ENCODE measurements around the gene TMEM239.
"Not testable (repeated sequence)": the region's sequence is repeated elsewhere in the genome, so short reads cannot be mapped to it uniquely, and the experiment has no call there.

TMEM239 gene

DNA sequence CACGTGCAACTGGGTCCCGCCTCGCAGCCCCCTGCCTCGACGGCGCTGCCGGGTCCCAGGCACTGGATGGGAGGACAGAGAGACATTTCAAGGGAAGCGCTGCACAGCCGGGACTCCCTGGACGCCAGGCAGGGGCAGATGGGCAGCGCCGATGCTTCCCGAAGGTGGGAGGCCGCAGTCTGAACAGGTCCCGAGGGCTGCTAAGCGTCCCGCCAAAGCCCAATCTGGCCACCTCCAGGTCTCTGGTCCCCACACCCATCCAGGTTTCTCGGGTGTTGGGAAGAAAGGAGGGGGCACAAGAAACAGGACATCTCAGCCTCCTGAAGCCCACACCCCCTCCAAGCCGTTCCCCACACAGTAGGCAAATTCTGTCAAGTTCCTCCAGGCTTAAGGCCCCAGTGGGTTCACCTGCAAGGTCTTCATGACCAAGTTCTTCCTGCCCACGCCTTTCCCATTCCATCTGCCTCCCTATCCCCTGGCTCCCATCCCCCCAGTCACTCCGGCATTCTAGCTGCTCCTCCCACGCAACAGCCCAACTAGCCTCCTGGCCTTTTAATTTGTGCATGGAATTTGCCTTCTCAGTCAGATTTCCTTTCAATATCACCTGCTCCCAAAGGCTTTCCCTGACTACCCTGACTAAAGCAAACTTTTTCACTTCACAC is 10.3 kb upstream of the TMEM239 start:
- Mint-ChIP-seq H3K4me3 (no peak overlapping the region), H3K36me3 (ENCODE audit: low read depth) (no peaks in the 10 kb centered on the region), H3K27me3 (peaks cover 74% of the 10 kb centered on the region), H3K27ac (no peak overlapping the region), H3K9me3 (no peaks in the 10 kb centered on the region), H3K4me1 (ENCODE audit: low read depth) (peaks cover 11% of the 10 kb centered on the region)
- intact Hi-C loops (cut with micrococcal nuclease), result no loop called here

DNA sequence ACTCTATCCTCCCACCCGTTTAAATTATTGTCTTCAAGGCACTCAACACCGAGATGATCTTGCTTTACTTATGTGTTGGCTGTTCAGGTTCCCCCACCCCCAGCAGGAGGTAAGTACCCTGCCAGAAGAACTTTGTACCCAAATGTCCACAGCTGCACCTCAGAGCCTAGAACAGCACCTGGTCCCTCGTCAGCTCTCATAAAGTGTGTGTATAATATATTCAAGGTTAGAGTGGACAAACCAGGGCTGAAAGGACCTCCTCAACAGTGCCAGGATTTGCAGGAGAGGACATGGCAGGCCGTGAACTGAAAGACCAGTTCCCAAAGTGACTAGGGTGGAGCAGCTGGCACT is 9.8 kb upstream of the TMEM239 start:
- Mint-ChIP-seq H3K27me3 (peaks cover 71% of the 10 kb centered on the region), H3K27ac (no peak overlapping the region), H3K4me3 (no peak overlapping the region)

DNA sequence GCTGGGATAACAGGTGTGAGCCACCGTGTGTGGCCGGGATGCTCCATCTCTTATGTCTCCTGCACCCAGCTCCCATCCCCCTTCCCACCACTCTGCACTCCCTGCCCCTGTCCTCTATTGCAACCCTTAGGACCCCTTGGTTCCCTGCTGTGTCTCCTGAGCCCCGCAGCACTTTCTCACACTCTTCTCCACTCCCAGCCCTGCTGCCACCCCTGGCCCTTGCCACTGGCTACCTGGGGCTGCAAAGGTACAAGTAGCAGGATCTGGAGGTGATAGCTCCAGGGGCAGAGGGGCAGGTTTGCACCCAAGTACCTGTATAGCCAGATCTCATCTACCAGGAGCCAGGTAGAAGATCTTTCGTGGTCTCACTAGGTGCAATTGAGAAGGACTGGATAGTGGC is 9.1 kb upstream of the TMEM239 start:
- no peak overlapping the region for H3K27ac Mint-ChIP-seq

More for the DNA sequence above, 9.8 kb upstream of the TMEM239 start:
- Mint-ChIP-seq H3K9me3 (no peaks in the 10 kb centered on the region), H3K36me3 (ENCODE audit: low read depth) (no peaks in the 10 kb centered on the region), H3K4me1 (ENCODE audit: low read depth) (peaks cover 6% of the 10 kb centered on the region)
- intact Hi-C loops (cut with micrococcal nuclease), result no loop called here

DNA sequence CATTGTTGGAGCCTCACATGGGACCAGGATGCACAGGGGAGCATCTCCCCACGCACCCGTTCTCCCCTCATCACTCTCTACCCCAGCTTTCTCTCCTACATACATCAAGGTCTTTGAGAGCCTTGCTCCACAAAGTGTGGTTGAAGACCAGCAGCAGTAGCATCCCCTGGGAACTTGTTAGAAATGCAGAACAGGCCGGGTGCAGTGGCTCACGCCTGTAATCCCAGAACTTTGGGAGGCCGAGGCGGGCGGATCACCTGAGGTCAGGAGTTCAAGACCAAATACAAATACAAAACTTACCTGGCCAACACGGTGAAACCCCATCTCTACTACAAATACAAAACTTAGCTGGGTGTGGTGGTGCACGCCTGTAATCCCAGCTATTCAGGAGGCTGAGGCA is 8.2 kb upstream of the TMEM239 start:
- peaks cover 63% of the 10 kb centered on the region for H3K27me3 Mint-ChIP-seq
- H3K27ac Mint-ChIP-seq; H3K9me3 Mint-ChIP-seq; H3K36me3 Mint-ChIP-seq (ENCODE audit: low read depth); intact Hi-C loops (cut with micrococcal nuclease); H3K4me1 Mint-ChIP-seq (ENCODE audit: low read depth); H3K4me3 Mint-ChIP-seq: not testable (repeated sequence)

More for the DNA sequence above, 9.1 kb upstream of the TMEM239 start:
- Mint-ChIP-seq H3K36me3 (ENCODE audit: low read depth) (no peaks in the 10 kb centered on the region), H3K9me3 (peaks cover 2% of the 10 kb centered on the region), H3K4me1 (ENCODE audit: low read depth) (peaks cover 4% of the 10 kb centered on the region), H3K27me3 (peaks cover 68% of the 10 kb centered on the region), H3K4me3 (no peak overlapping the region)
- intact Hi-C loops (cut with micrococcal nuclease), result no loop called here

DNA sequence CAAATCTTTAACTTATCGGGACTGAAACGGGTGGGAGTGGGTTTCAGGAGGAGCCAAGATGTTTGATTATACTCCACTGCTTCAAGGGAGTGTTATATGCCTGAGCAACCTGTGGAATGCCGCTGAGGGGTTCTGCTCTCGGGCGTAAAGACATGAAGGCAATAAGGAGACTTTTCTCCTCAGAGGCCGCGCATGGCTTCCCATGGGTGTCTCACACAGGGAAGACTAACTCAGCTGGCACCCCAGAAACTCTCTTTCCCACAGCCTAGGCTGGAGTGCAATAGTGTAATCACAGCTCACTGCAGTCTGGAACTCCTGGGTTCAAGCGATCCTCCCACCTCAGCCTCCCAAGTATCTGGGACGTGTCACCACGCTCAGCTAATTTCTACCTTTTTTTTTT is 6.5 kb upstream of the TMEM239 start:
- peaks cover 5% of the 10 kb centered on the region for H3K4me1 Mint-ChIP-seq (ENCODE audit: low read depth)
- H3K9me3 Mint-ChIP-seq, result peaks cover 8% of the 10 kb centered on the region
- no peaks in the 10 kb centered on the region for H3K36me3 Mint-ChIP-seq (ENCODE audit: low read depth)
- no peak overlapping the region for H3K27ac Mint-ChIP-seq
- H3K4me3 Mint-ChIP-seq, result no peak overlapping the region
- peaks cover 60% of the 10 kb centered on the region for H3K27me3 Mint-ChIP-seq
- intact Hi-C loops (cut with micrococcal nuclease), result no loop called here

DNA sequence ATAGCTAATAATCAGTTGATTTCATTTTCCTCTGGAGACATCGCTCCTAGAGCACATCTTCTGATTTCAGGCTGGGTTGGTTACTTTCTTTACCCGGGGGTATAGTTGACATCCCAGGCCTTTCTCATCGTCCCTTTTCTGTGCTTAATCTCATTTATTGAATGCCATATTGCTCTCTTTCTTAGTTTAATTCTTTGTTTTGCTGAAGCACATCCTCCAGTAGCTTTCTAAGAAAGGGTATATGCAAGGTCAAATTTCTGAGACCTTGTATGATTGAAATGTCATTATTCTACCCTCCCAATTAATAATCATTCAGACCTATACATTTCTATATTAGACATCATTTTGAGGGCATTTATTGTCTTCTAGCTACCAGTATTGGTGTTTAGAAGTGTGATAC is 4.0 kb upstream of the TMEM239 start:
- Mint-ChIP-seq H3K36me3 (ENCODE audit: low read depth) (no peaks in the 10 kb centered on the region), H3K27me3 (peaks cover 41% of the 10 kb centered on the region), H3K4me1 (ENCODE audit: low read depth) (peaks cover 10% of the 10 kb centered on the region), H3K27ac (no peak overlapping the region), H3K4me3 (no peak overlapping the region), H3K9me3 (peaks cover 8% of the 10 kb centered on the region)
- intact Hi-C loops (cut with micrococcal nuclease), result no loop called here

DNA sequence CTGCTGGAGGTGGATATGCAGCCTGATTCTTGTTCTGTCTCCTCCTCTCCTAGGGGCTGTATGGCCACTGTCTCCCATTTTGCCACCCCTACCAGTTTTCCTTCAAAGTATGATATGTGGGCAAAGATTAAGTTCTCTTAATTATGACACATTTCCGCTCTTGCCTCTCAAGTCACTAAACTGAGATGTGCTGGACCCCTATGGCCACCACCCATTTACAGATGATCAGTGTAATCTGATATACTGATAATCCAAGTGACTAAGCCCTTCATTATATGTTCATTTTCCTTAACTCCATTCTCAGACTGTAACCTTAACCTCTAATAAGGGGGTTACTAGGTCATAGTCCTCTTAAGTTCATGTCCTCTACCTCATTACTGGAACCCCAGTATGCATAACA is 2.1 kb upstream of the TMEM239 start:
- H3K9me3 Mint-ChIP-seq, result peaks cover 8% of the 10 kb centered on the region
- peaks cover 41% of the 10 kb centered on the region for H3K27me3 Mint-ChIP-seq
- peak overlapping the region; percentile 16 for H3K27ac Mint-ChIP-seq

DNA sequence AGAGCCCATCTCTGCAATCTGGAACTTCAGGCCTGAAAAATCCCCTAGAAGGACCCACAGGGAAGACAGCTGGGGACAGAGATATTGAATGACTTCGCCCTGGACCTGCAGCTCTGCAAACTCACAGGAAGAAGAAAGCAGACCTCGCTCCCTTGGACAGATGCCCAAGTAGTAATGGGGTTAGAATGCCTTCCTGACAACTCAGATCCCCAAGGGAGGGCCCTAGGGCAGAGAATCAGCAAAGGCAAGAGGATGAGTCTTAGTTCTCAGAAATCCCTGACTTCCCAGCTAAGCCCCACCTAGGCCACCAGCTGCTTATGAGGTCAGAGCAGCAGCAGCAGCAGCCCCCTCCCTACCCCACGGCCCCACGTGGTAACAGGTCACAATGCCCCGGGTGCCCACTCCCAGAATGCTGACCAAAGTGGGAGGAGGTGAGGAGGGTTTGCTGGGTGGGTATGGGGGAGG is 1.5 kb upstream of the TMEM239 start, which contains the start of gene C20orf141:
TSS of gene C20orf141 (plus strand) at position 401 of the 465 bp plus-strand sequence. CDS start 198 bp downstream, outside the sequence.
- Mint-ChIP-seq H3K36me3 (ENCODE audit: low read depth) (no peaks in the 10 kb centered on the region), H3K4me3 (no peak within 1 kb of the TSS), H3K27ac (peak within 1 kb of the TSS; percentile 43), H3K27me3 (peaks cover 41% of the 10 kb centered on the region), H3K4me1 (ENCODE audit: low read depth) (peaks cover 10% of the 10 kb centered on the region), H3K9me3 (peaks cover 8% of the 10 kb centered on the region)
- intact Hi-C loops (cut with micrococcal nuclease), result no loop called here

More for the DNA sequence above, 2.1 kb upstream of the TMEM239 start:
- intact Hi-C loops (cut with micrococcal nuclease), result no loop called here
- Mint-ChIP-seq H3K4me1 (ENCODE audit: low read depth) (peaks cover 10% of the 10 kb centered on the region), H3K4me3 (no peak overlapping the region), H3K36me3 (ENCODE audit: low read depth) (no peaks in the 10 kb centered on the region)

DNA sequence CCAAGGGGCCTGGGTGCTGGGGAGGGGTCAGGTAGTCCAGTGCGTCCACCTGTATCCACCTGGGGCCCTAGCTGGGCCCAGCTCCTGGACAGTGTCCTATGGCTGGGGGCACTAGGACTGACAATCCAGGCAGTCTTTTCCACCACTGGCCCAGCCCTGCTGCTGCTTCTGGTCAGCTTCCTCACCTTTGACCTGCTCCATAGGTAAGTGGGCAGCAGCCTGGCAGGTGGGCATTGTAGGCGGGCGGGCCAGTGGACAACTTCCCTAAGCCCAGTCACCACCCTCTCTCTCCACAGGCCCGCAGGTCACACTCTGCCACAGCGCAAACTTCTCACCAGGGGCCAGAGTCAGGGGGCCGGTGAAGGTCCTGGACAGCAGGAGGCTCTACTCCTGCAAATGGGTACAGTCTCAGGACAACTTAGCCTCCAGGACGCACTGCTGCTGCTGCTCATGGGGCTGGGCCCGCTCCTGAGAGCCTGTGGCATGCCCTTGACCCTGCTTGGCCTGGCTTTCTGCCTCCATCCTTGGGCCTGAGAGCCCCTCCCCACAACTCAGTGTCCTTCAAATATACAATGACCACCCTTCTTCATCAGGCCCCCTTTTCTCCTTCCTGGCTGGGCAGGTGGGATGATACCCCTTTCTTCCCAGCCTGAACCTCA is 793 bp upstream of the TMEM239 start:
- no peaks in the 10 kb centered on the region for H3K36me3 Mint-ChIP-seq (ENCODE audit: low read depth)
- peaks cover 45% of the 10 kb centered on the region for H3K27me3 Mint-ChIP-seq
- peaks cover 8% of the 10 kb centered on the region for H3K9me3 Mint-ChIP-seq
- peak overlapping the region; percentile 43 for H3K27ac Mint-ChIP-seq
- H3K4me1 Mint-ChIP-seq (ENCODE audit: low read depth), result peaks cover 10% of the 10 kb centered on the region
- H3K4me3 Mint-ChIP-seq, result no peak overlapping the region
- intact Hi-C loops (cut with micrococcal nuclease), result no loop called here

DNA sequence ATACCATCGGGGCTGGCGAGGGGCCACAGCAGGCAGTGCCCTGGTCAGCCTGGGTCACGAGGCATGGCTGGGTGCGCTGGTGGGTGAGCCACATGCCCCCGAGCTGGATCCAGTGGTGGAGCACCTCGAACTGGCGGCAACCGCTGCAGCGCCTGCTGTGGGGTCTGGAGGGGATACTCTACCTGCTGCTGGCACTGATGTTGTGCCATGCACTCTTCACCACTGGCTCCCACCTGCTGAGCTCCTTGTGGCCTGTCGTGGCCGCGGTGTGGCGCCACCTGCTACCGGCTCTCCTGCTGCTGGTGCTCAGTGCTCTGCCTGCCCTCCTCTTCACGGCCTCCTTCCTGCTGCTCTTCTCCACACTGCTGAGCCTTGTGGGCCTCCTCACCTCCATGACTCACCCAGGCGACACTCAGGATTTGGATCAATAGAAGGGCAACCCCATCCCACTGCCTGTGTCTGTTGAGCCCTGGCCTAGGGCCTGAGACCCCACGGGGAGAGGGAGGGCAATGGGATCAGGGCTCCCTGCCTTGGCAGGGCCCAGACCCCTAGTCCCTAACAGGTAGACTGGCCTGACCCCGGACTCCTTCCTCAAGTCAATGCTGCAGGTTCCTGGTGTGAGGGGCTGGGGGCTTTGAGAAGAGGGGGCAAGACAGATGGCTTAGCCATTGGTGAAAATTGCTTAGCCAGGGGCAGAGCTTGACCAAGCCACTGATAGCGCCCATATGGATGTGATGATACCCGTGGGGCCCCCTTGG is 598 bp downstream of the TMEM239 start:
- Mint-ChIP-seq H3K27me3 (peaks cover 52% of the 10 kb centered on the region), H3K36me3 (ENCODE audit: low read depth) (no peaks in the 10 kb centered on the region), H3K9me3 (peaks cover 8% of the 10 kb centered on the region), H3K27ac (no peak overlapping the region), H3K4me3 (no peak overlapping the region), H3K4me1 (ENCODE audit: low read depth) (peaks cover 15% of the 10 kb centered on the region)
- intact Hi-C loops (cut with micrococcal nuclease), result no loop called here

DNA sequence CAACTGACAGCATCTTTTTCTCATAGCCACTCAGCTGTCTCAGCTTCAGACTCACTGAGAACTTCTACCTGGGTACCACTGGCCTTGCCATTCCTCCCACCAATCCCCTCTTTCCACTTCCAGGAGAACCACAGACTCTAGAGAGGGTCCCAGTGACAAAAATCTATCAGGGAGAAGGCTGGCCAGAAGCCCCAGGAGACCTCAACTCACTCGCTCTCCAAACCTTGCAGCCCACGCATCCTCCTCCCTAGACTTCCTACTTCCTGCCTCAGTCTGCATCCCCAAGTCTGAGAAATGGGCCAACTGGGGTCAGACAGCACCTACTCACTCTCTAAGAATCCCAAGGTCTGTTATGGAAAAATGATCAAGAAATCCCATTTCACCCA is 1.2 kb downstream of the TMEM239 start:
- intact Hi-C loops (cut with micrococcal nuclease), result no loop called here
- Mint-ChIP-seq H3K4me1 (ENCODE audit: low read depth) (peaks cover 18% of the 10 kb centered on the region), H3K4me3 (no peak overlapping the region), H3K9me3 (peaks cover 3% of the 10 kb centered on the region), H3K27me3 (peaks cover 58% of the 10 kb centered on the region), H3K36me3 (ENCODE audit: low read depth) (no peaks in the 10 kb centered on the region), H3K27ac (no peak overlapping the region)

DNA sequence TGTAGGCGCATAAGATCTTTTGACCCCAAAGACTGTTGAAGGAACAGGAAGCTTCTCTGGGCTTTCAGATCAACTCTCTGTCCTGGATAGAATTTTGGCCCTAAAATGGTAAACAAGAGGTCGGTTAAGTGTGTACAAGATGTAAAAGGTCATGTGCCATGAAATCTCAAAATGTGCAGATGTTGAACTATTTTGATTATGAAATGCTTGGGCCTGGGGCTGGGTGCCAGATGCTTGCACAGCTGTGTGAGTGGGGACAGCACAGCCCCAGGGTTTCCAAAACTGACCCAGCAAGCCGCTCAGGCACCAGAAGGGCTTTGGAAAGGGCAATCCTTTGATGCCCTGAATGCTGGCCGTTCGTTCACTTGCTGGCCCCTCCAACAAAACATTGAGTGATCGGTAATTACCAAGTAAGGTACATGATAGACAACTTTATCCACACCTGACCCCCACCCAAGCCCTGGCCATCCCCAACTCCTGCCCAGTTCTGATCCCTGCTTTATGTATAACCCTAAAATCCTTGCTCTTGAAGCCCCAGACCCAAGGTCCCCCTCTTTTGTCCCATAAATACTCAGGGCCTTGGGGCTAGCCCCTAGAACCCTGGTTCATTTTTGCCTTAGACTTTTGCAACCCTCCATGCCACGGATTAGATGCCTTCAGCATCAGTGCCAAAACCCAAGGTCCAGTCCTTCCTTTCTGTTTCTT is 1.9 kb downstream of the TMEM239 start:
- Mint-ChIP-seq H3K4me3 (no peak overlapping the region), H3K27ac (no peak overlapping the region), H3K9me3 (no peaks in the 10 kb centered on the region), H3K27me3 (peaks cover 57% of the 10 kb centered on the region), H3K4me1 (ENCODE audit: low read depth) (peaks cover 18% of the 10 kb centered on the region), H3K36me3 (ENCODE audit: low read depth) (no peaks in the 10 kb centered on the region)
- intact Hi-C loops (cut with micrococcal nuclease), result no loop called here

DNA sequence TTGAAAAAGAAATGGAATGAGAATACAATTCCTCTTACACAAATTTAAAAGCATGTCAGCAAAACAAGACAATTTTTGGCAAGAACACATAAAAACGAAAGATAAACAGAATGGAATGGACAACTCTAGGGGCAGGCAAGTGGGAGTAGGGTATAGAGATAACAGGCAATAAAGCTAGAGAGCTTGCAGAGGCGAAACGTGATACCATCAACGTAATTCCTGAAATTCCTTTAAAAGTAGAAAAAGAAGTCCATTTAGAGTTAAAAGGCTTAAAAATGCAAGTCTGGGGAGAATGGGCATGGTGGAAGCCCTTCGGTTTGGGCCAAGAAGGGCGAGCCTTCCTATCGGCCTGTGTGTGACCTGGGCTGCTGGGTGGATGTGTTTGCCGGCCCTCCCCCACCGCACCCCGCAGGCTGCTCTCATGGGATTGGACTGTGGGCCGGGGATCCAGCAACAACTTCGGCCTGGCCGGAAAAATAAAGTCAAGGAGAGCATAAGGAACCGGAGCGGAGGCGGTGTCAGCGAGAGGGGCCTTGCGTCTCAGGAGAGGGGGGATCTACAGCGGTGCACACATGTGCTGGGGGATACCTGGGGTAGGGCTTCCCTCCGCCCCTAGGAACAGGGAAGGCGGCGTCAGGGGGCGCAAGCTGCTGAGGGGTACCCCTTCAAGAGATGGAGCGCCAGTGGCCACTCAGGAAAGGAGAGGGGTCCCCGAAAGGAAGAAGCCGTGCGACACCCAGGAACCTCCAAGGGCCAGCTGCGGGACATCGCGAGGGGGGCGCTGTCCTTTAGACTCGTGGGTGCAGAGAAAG is 4.1 kb downstream of the TMEM239 start:
- H3K36me3 Mint-ChIP-seq (ENCODE audit: low read depth), result no peaks in the 10 kb centered on the region
- no peak overlapping the region for H3K4me3 Mint-ChIP-seq
- H3K9me3 Mint-ChIP-seq, result no peaks in the 10 kb centered on the region
- no peak overlapping the region for H3K27ac Mint-ChIP-seq
- intact Hi-C loops (cut with micrococcal nuclease), result no loop called here
- H3K27me3 Mint-ChIP-seq, result peaks cover 47% of the 10 kb centered on the region
- peaks cover 9% of the 10 kb centered on the region for H3K4me1 Mint-ChIP-seq (ENCODE audit: low read depth)
